WTC11 (cell line): ENCODE measurements around the gene KLRB1.

Source experiments
- ARID4B ChIP-seq: sonication (generic); formaldehyde crosslinking; IDR thresholded peaks from 2 replicates; pipeline ENCODE4 v1.8.0; 2023; ENCODE audit warnings: missing genetic modification reagents, mild to moderate bottlenecking, borderline replicate concordance
- CBFB ChIP-seq: sonication (generic); formaldehyde crosslinking; IDR thresholded peaks from 2 replicates; pipeline ENCODE4 v1.8.1; 2022; ENCODE audit warnings: mild to moderate bottlenecking, low read depth, missing genetic modification reagents
- TF ChIP-seq, protein P1 (sequence below): fragments of 200-600 bp; IDR thresholded peaks from 2 replicates; pipeline ENCODE4 v1.8.0; 2022; ENCODE audit warnings: antibody characterized with exemption
- TF ChIP-seq, protein P2 (sequence below): sonication (generic); formaldehyde crosslinking; IDR thresholded peaks from 2 replicates; pipeline ENCODE4 v1.8.0; 2022; ENCODE audit warnings: mild to moderate bottlenecking, missing genetic modification reagents

DNA sequence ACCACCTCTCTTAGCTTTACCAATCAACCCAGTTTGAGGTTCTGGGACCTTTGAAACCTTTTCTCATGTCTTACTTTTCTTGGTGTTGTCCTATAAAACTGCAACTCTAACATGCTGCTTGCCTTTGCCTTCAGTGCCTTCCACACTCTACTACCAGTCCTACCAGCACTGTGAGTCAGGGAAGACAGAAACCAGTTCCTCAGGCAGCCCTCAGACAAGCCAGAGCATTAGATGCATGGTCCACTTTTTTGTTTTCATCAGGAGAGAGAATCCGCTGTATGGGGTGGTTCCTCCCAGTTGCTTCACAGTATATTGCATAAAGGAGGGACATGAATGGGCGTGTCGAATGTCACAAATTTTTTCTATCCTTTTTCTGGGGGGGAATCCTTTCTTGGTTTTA lies 17.3 kb upstream of the KLRB1 start:
- TF ChIP-seq, protein P1, sequence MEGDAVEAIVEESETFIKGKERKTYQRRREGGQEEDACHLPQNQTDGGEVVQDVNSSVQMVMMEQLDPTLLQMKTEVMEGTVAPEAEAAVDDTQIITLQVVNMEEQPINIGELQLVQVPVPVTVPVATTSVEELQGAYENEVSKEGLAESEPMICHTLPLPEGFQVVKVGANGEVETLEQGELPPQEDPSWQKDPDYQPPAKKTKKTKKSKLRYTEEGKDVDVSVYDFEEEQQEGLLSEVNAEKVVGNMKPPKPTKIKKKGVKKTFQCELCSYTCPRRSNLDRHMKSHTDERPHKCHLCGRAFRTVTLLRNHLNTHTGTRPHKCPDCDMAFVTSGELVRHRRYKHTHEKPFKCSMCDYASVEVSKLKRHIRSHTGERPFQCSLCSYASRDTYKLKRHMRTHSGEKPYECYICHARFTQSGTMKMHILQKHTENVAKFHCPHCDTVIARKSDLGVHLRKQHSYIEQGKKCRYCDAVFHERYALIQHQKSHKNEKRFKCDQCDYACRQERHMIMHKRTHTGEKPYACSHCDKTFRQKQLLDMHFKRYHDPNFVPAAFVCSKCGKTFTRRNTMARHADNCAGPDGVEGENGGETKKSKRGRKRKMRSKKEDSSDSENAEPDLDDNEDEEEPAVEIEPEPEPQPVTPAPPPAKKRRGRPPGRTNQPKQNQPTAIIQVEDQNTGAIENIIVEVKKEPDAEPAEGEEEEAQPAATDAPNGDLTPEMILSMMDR: no peak
- no peak for TF ChIP-seq ARID4B (CRISPR knock-in tag)
- TF ChIP-seq CBFB (CRISPR knock-in tag): no peak
- TF ChIP-seq, protein P2, sequence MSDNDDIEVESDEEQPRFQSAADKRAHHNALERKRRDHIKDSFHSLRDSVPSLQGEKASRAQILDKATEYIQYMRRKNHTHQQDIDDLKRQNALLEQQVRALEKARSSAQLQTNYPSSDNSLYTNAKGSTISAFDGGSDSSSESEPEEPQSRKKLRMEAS (CRISPR knock-in tag): no peak
